Activated CD8-positive, alpha-beta memory T cell treated with anti-CD3 and anti-CD28 coated beads for 36 hours (primary cell): ENCODE measurements around the gene MTHFS. TPM values are rescaled to one million over a fixed set of nuclear protein-coding genes. Genes with fewer than 3 reads are reported as not detected.

ENCODE experiments used
- total RNA-seq, 2 experiments: library from RNA; stranded (reverse); gene quantifications; one replicate each; pipeline ENCODE4 v1.2.3, GENCODE V29; 2021

Gene MTHFS
- total RNA-seq, 2 experiments from 2014 or later, result 27.8 to 28.3 TPM

Other genes with a start within 250 kb of the MTHFS start
- gene BCL2A1, start 74.2 kb upstream of the MTHFS start, total RNA-seq, result 10 to 100 TPM; 73.5 to 79.6 TPM
- 10 to 100 TPM; 24.4 to 26.7 TPM for gene ZFAND6, start 162.7 kb upstream of the MTHFS start, total RNA-seq